Endothelial cell (in vitro differentiated cells): ENCODE measurements around the gene CCDC171. TPM values are rescaled to one million over a fixed set of nuclear protein-coding genes. Genes with fewer than 3 reads are reported as not detected.

ENCODE experiments used
- DNase-seq: peaks from one replicate; pipeline ENCODE4 v3.0.0; 2021; ENCODE audit warnings: low spot score
- H3K27ac Mint-ChIP-seq: one replicate; pipeline ENCODE4 v1.8.0; 2021; ENCODE audit warnings: mixed read lengths, inconsistent platforms; ENCODE audit not compliant: unreplicated experiment
- H3K27me3 Mint-ChIP-seq: one replicate; pipeline ENCODE4 v1.8.0; 2021; ENCODE audit warnings: mild to moderate bottlenecking, moderate library complexity, mixed read lengths, inconsistent platforms; ENCODE audit not compliant: unreplicated experiment
- H3K36me3 Mint-ChIP-seq: one replicate; pipeline ENCODE4 v1.8.0; 2021; ENCODE audit warnings: mild to moderate bottlenecking, low read depth, mixed read lengths, inconsistent platforms; ENCODE audit not compliant: unreplicated experiment
- H3K4me1 Mint-ChIP-seq: one replicate; pipeline ENCODE4 v1.8.0; 2021; ENCODE audit warnings: mild to moderate bottlenecking, mixed read lengths, inconsistent platforms; ENCODE audit not compliant: unreplicated experiment
- H3K4me3 Mint-ChIP-seq: one replicate; pipeline ENCODE4 v1.8.0; 2021; ENCODE audit warnings: mild to moderate bottlenecking, mixed read lengths, inconsistent platforms; ENCODE audit not compliant: unreplicated experiment
- H3K9me3 Mint-ChIP-seq: one replicate; pipeline ENCODE4 v1.8.0; 2021; ENCODE audit warnings: mixed read lengths, inconsistent platforms; ENCODE audit not compliant: unreplicated experiment
- total RNA-seq: library from RNA; stranded (reverse); fragmentation: NEBNext Ultra II Directional; extraction: Animal tissue kit (Norgen Biotek cat#: 25700); gene quantifications from one replicate; pipeline ENCODE4 v1.2.1, GENCODE V29; 2021; ENCODE audit not compliant: unreplicated experiment
- TF ChIP-seq, protein P1 (sequence below): fragments of 200-600 bp; sonication (generic); IDR thresholded peaks from one replicate; pipeline ENCODE4 v1.5.0; 2021; ENCODE audit warnings: antibody characterized with exemption; ENCODE audit not compliant: unreplicated experiment

Gene CCDC171
- total RNA-seq, 1 donor from 2014 or later: 6.5 TPM

DNA sequence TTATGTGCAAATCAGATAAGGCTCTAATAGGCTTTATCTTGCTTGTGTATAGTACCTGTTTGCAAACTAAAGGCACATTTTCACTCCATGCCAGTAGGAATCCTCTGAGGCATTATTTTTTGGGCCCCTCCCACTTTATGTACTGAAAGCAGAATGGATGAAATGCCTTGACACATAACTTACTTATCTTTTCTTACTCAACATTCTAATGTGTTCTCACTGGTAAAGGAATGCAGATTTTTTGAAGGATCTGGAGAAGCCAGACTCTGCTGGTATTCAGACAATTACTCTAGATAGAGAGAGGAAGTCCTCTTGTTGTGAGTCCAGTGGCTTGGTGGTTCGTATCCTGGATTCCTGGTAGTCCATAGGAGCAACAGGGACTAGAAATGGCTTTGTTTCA is 336.7 kb downstream of the CCDC171 start:
- peaks cover 6% of the 10 kb centered on the region for H3K4me1 Mint-ChIP-seq
- H3K4me3 Mint-ChIP-seq: no peak overlapping the region
- DNase-seq: no peak
- H3K27me3 Mint-ChIP-seq: no peaks in the 10 kb centered on the region
- H3K36me3 Mint-ChIP-seq: no peaks in the 10 kb centered on the region
- no peaks in the 10 kb centered on the region for H3K9me3 Mint-ChIP-seq
- no peak overlapping the region for H3K27ac Mint-ChIP-seq
- TF ChIP-seq, protein P1, sequence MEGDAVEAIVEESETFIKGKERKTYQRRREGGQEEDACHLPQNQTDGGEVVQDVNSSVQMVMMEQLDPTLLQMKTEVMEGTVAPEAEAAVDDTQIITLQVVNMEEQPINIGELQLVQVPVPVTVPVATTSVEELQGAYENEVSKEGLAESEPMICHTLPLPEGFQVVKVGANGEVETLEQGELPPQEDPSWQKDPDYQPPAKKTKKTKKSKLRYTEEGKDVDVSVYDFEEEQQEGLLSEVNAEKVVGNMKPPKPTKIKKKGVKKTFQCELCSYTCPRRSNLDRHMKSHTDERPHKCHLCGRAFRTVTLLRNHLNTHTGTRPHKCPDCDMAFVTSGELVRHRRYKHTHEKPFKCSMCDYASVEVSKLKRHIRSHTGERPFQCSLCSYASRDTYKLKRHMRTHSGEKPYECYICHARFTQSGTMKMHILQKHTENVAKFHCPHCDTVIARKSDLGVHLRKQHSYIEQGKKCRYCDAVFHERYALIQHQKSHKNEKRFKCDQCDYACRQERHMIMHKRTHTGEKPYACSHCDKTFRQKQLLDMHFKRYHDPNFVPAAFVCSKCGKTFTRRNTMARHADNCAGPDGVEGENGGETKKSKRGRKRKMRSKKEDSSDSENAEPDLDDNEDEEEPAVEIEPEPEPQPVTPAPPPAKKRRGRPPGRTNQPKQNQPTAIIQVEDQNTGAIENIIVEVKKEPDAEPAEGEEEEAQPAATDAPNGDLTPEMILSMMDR: no peak

DNA sequence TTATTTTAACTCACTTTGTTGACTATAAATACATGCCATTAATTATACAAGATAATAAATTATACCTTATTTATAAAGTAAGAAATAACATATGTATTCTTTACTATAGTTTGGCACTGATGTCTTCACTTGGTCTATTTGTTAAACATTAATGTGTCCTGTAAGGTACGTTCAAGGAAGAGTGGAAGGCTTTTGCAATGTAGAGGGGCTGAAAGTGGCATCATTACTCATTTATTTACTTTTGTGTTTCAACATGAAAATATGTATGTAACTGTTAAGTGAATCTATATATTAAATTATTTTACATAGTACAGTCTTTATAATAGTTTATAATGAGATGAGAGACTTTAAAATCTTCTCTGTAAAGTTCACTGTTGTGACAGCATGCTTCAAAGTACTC is 348.7 kb downstream of the CCDC171 start:
- H3K4me3 Mint-ChIP-seq: no peak overlapping the region
- no peaks in the 10 kb centered on the region for H3K4me1 Mint-ChIP-seq
- TF ChIP-seq, protein P1: no peak
- H3K36me3 Mint-ChIP-seq: peaks cover 10% of the 10 kb centered on the region
- peaks cover 10% of the 10 kb centered on the region for H3K9me3 Mint-ChIP-seq
- H3K27ac Mint-ChIP-seq: no peak overlapping the region
- no peak for DNase-seq
- no peaks in the 10 kb centered on the region for H3K27me3 Mint-ChIP-seq

DNA sequence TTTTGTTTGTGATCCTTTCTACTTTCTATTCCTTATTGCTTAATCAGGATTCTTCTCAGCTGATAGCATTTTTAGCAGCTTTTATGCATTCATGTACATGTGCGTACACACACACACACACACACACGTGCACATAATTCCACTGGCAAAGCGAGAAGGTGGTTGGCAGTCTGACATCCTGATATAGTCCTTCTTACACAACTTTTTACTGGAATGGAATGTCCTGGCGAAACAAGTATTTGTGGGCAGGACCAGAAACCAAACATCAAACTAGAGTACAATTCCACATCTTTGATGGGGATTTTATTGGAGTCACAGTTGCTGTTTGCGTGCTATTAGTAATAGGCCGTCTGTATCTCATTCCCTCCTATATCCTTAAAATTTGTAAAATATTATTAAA is 356.5 kb downstream of the CCDC171 start:
- no peaks in the 10 kb centered on the region for H3K36me3 Mint-ChIP-seq
- no peak overlapping the region for H3K27ac Mint-ChIP-seq
- H3K9me3 Mint-ChIP-seq: no peaks in the 10 kb centered on the region
- no peaks in the 10 kb centered on the region for H3K27me3 Mint-ChIP-seq
- H3K4me1 Mint-ChIP-seq: no peaks in the 10 kb centered on the region
- no peak overlapping the region for H3K4me3 Mint-ChIP-seq
- TF ChIP-seq, protein P1: no peak
- DNase-seq: no peak

DNA sequence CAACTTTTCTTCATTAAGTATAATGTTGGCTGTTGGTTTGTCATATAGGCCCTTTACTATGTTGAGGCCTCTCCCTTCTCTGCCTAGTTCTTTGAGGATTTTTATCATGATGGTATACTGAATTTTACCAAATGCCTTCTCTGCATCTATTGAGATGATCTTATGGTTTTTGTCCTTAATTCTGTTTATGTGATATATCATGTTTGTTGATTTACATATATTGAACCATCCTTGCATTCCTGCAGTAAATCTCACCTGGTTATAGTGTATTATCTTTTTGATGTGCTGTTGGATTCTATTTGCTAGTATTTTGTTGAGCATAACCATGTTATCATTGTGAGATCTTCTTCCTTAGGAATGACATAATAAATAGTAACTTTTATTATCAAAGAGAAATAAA is 362.9 kb downstream of the CCDC171 start:
- TF ChIP-seq, protein P1: no peak
- DNase-seq: no peak
- Mint-ChIP-seq H3K27ac (no peak overlapping the region), H3K9me3 (no peaks in the 10 kb centered on the region), H3K27me3 (no peaks in the 10 kb centered on the region), H3K36me3 (no peaks in the 10 kb centered on the region), H3K4me3 (no peak overlapping the region), H3K4me1 (no peaks in the 10 kb centered on the region)

DNA sequence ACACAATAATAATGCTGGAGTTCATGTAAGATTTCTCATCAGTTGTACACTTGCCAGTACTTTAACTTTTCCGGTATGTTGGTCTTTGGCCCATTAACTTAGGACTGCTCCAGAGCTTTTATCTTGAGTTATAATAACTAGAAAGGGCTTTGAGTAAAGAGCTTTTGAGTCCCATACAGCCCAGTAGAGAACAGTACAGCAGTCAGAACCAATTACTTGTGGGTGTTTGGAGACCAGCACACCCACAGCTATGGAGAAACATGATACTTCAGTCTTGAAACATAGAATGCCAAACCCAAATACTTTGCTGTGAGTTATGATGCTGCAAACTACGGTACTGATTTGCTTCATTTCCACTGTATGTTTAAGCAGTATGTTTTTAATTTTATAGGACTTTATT is 374.3 kb downstream of the CCDC171 start:
- H3K27me3 Mint-ChIP-seq: no peaks in the 10 kb centered on the region
- no peak overlapping the region for H3K27ac Mint-ChIP-seq
- TF ChIP-seq, protein P1: no peak
- no peaks in the 10 kb centered on the region for H3K36me3 Mint-ChIP-seq
- H3K9me3 Mint-ChIP-seq: no peaks in the 10 kb centered on the region
- DNase-seq: no peak
- no peaks in the 10 kb centered on the region for H3K4me1 Mint-ChIP-seq
- H3K4me3 Mint-ChIP-seq: no peak overlapping the region
